Activated CD8-positive, alpha-beta memory T cell treated with anti-CD3 and anti-CD28 coated beads, Interleukin-2, amount 50 U/mL, for 24 hours (primary cell): ENCODE measurements around the gene PDCD2L.
"Not testable (repeated sequence)": the region's sequence is repeated elsewhere in the genome, so short reads cannot be mapped to it uniquely, and the experiment has no call there.

Experiments
- DNase-seq: peaks from one replicate; pipeline ENCODE4 v3.0.0-alpha.2; 2020; ENCODE audit errors: extremely low read depth

PDCD2L gene

DNA sequence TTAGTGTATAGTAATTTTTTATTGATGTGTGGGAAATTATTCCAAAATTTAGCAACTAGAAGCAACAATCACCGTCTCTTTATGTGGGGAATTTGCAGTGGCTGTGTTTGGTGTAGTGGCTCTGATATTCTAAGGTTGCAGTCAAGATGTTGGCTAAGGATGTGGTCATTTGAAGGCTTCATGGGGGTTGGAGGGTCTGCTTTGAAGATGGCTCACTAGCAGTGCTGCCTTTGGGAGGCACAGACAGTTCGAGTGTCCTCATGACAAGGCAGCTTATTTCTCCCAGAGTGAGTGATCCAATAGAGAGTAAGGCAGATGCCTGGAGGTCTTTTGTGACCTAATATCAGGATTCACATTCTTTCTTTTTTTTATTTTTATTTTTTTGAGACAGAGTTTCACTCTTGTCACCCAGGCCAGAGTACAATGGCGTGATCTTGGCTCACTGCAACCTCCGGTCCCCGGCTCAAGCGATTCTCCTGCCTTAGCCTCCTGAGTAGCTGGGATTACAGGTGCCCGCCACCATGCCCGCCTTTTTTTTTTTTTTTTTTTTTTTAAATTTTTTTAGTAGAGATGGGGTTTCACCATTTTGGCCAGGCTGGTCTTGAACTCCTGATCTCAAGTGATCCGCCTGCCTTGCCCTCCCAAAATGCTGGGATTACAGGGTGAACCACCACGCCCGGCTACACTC is 30.5 kb upstream of the PDCD2L start:
- DNase-seq, result no peak

DNA sequence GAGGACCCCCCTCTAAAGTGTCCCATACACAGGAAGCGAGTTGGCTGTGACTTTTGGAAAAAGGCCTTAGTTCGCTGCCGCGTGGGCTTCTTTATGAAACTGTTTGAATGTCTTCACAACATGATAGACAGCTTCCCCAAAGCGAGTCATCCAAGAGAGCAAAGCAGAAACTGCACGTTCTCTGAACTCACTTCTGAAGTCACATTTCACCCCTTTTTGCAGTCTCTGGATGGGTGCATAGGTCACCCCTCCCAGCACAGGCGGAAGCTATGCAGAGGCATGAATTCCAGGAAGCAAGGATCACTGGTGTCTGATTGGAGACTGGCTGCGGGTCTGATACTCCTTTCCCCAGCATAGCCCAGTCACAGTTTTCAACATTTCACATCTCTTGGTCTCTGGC is 28.6 kb upstream of the PDCD2L start:
- DNase-seq, result no peak

DNA sequence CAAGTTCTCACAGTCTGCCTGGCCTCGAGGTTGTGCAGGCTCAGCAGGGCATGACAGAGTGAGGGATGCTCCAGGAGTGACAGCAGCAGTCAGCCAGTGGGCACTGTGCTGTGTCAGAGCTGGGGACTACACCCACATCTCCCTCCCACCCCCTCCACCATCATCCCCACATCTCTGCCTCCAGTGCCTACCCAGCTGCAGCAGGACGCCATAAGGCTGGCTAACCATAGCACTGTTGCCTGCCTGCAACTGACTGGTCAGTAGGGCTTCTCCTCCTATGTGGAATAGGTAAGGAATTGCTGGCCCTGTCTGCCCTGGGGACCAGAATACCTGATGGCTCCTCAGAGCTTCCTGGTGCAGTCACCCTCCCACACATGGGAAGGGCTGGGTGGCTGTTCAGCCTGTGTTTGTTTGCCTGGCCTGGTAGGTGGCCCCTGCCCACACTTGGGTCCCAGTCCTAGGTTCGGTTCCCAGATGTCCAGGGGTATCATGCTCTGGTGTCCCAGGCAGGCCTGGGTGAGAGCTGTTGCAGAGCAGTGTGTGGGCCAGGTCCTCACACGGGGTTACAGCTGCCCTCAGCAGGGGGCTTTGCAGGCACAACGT is 23.5 kb upstream of the PDCD2L start:
- DNase-seq, result no peak

DNA sequence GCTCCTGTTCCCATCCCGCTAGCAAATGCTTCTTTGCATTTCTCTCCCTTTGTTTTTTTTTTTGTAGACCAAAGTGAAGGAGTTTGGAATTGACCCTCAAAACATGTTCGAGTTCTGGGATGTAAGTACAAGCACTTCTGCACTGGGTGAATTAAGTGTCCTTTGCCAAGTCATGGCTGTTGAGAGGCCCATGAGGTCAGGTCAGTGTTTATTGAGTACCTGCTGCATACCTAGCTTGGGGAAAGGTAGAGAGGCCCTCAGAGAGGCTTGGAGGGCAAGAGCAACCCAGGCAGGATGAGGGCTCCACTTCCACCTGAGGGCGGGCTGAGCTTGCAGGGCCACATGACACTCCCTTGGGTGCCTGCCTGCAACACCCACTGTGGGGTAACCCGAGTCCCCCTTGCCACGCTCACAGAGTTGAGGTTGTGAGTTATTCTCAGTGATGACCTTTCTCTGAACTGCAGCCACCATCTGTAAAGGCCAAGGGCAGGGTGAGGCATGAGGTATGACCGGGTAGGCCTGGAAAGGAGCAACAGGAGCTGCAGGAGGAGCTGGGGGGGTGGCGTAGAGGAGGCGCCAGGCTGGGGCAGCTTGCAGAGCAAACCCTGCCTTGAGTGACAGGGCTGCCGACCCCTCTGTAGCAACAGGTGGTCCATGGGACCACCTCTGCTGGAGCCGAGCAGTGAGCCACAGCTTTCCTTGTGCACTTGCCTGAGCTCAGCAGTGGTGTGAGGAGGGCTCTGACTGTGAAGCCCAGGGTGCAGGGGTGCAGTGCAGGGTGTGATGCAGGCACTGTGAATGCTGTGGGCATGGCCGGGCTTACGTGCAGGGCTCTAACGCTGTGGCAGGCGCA is 22.6 kb upstream of the PDCD2L start:
- DNase-seq, result no peak

DNA sequence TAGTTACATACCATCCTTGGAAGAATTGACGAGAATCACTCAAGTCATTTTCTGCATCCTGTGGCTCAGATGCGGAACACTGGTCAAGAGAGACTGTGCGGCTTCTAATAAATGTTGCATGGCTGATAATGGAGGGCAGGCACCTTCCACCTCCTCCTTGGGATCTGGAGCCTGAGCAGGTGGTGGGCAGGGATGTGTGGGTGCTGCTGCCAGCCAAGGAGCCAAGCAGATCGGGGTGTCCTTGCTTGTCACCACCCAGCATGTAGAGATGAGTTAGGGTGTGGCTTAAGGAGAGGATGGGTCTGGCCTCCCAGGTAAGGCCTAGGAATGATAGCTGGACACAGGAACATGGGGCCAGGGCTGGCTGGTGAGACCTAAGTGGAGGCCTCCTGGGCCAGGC is 21.7 kb upstream of the PDCD2L start:
- DNase-seq, result no peak

DNA sequence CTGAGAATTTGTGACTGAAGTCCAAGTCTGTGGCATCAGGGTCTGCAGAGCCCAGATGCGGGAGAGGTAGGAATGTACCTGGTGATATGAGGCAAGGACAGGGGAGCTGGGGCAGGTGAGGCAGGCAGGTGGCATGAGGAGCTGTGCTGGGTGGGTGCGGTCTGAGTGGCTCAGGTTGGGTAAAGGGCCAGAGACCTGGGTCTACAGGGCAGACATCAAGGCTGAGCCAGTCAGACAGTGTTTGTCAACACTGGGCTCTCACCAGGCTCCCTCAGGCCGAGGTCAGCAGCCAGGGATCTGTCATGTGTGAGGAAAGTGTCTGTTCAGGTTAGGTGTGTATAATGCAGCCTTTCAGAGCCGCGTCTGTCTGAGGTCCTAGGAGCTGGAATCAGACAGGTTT is 20.6 kb upstream of the PDCD2L start:
- no peak for DNase-seq

DNA sequence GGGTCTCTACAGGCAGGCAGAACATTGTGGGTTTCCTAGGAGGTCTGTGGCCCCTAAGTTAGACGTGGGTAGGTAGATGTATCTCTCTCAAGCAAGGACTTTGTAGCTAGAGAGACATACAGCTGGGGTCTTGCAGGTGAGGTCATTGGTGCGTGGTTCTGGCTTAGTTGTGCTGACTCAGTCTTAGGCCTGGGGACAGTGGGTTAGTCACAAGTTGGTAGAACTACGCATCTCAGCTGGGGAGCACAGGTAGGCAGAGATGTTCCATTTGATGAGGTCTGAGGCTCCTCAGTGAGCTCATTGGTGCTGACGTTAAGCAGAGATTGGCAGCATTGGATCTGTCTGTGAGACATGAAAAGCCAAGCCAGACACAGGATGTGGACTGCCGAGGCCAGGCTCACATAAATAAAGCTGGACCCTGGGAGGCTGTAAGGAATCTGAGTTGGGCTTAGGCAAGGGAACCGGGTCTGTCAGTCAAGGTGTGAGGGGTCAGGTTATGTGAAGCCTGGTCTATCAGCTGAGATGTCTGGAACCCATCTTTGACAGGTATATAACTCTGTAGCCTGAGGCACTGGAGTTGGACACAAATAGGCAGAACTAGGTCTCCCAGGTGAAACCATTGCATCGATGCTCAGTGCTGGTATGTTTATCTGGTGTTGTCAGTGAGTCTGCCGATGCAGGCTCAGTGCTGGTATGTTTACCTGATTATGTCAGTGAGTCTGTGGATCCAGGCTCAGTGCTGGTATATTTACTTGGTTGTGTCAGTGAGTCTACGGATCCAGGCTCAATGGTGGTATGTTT is 17.4 kb upstream of the PDCD2L start:
- DNase-seq, result no peak

DNA sequence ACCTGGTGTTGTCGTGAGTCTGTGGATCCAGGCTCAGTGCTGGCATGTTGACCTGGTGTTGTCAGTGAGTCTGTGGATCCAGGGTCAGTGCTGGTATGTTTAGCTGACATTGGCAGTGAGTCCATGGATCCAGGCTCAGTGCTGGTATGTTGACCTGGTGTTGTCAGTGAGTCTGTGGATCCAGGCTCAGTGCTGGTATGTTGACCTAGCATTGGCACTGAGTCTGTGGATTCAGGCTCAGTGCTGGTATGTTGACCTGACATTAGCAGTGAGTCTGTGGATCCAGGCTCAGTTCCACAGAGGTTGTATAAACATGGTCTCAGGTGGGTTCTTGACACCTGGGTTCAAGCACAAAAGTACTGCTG is 16.8 kb upstream of the PDCD2L start:
- no peak for DNase-seq

DNA sequence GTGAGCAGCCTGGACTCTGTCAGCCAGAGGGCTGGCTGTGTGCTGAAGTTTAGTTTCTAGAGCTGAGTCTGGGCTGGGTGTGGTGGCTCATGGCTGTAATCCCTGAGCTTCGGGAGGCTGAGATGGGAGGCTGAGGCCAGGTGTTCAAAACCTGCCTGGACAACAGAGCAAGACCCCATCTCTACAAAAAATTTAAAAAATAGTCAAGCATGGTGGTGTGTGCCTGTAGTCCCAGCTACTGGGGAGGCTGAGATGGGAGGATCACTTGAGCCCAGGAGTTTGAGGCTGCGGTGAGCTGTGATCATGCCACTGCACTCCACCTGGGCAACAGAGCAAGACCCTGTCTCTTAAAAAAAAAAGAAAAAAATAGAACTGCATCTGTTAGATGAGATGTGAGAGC is 15.5 kb upstream of the PDCD2L start:
- not testable (repeated sequence) for DNase-seq

DNA sequence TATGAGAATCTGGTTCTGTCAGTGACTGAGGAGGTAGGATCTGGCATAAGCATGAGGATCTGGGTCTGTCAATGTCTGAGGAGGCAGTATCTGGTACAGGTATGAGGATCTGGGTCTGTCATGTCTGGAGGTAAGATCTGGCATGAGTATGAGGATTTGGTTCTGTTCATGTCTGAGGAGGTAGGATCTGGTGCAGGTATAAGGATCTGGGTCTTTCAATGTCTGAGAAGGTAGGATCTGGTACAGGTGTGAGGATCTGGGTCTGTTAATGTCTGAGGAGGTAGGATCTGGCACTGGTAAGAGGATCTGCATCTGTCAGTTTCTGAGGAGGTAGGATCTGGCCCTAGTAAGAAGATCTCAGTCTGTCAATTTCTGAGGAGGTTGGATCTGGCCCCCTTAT is 12.4 kb upstream of the PDCD2L start:
- no peak for DNase-seq

DNA sequence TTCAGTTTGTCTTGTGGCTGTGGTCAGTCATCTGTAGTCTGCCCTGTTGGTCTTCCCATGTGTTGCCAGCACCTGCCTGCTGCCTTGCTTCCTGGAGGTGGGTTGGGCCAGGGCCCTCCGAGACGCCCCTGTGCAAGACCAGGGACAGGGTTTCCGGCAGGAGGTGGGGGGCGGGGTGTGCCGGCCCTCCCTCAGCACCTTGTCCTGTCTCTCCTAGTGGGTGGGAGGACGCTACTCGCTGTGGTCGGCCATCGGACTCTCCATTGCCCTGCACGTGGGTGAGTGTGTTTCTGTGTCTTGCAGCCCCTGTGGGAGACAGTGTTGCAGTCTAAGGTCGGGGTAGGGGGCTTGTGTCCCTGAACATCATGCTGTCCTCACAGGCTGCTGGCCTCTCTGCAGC is 11.2 kb upstream of the PDCD2L start:
- DNase-seq, result no peak

DNA sequence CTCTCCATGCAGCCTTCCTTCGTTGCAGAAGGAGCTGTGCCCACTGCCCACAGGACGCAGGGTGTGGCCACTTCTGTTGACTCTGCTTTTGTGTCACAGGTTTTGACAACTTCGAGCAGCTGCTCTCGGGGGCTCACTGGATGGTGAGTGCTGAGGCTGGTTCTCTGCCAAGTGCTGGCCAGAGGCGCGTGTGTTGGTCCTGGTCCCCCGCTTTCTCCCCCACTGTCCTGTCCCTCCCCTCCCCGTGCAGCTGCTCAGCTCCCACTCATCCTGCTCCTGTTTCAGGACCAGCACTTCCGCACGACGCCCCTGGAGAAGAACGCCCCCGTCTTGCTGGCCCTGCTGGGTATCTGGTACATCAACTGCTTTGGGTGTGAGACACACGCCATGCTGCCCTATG is 10.6 kb upstream of the PDCD2L start:
- DNase-seq, result no peak

DNA sequence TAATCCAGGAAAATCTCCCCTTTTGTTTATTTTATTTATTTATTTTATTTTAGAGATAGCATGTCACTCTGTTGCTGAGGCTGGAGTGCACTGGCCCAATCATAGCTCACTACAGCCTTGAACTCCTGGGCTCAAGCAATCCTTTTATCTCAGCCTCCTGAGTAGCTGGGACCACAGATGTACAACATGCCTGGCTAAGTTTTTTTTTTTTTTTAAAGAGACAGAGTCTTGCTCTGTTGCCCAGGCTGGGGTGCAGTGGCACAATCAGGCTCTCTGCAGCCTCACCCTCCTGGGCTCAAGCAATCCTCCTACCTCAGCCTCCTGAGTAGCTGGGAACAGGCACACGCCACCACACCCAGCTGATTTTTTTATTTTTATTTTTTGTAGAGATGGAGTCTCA is 6.3 kb upstream of the PDCD2L start:
- DNase-seq, result no peak

DNA sequence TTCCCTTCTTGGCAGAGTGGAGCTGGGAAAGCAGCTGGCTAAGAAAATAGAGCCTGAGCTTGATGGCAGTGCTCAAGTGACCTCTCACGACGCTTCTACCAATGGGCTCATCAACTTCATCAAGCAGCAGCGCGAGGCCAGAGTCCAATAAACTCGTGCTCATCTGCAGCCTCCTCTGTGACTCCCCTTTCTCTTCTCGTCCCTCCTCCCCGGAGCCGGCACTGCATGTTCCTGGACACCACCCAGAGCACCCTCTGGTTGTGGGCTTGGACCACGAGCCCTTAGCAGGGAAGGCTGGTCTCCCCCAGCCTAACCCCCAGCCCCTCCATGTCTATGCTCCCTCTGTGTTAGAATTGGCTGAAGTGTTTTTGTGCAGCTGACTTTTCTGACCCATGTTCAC is 4.3 kb upstream of the PDCD2L start:
- DNase-seq, result no peak

DNA sequence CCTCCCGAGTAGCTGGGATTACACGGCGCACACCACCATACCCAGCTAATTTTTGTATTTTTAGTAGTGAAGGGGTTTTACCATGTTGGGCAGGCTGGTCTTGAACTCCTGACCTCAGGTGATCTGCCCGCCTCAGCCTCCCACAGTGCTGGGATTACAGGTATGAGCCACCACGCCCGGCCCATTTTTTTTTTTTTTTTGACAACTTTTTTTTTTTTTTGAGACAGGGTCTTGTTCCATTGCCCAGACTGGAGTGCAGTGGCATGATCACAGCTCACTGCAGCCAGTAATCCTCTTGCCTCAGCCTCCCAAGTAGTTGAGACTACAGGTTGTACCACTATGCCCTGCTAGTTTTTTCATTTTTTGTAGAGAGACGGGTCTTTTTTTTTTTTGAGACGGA is 3.4 kb upstream of the PDCD2L start:
- not testable (repeated sequence) for DNase-seq

DNA sequence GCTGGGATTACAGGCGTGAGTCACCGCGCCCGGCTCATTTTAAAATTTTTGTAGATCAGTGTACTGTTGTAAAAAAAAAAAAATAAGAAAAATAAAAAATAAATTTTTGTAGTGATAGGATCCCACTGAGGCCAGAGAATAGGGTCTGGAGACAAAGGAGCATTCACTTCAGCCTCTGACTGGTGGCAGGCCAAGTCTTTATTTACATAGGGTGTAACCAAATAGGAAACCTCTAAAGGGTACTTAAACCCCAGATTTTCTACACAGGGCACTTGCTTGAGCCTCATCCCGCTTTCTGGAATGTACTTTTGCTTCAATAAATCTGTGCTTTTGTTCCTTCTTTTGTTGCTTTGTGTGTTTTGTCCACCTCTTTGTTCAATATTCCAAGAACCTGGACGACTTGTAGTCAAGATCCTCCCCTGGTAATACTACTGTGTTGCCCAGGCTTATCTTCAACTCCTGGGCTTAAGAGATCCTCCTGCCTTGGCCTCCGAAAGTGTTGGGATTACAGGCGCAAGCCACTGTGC is 2.1 kb upstream of the PDCD2L start:
- no peak for DNase-seq

DNA sequence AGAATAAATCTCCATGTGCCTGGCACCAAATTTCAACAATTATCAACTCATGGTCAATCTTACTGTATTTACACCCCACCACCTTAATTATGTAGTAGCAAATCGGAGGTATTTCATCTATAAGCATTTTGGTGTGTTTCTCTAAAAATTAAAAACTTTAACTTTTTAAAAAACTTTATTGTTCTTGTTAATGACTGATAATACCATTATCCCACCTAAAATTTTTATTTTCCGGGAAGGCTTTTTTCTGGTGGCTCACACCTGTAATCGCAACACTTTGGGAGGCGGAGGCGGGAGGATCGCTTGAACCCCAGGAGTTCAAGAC is 453 bp upstream of the PDCD2L start:
- DNase-seq, result no peak

DNA sequence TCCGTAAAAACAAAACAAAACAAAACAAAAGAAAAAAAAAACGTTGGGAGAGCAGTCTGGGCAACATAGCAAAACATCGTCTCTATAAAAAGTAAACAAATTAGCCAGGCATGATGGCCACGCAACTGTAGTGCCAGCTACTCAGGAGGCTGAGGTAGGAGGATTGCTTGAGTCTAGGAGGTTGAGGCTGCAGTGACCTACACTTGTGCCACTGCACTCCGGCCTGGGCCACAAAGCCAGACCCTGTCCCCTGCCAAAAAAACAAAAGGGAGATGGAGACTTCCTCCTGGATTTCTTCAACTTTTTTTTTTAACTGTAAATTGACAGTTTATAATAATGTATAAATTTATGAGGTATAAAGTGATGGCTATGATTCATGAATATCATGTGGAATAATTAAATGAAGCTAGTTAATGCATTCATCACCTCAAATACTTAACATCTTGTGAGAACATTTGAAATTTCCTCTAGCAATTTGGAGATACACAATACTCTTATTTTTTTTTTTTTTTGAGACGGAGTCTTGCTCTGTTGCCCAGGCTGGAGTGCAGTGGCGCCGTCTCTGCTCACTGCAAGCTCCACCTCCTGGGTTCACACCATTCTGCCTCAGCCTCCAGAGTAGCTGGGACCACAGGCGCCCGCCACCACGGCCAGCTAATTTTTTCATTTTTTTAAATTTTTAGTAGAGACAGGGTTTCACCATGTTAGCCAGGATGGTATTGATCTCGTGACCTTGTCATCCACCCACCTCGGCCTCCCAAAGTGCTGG is 1.9 kb downstream of the PDCD2L start:
- DNase-seq, result no peak

DNA sequence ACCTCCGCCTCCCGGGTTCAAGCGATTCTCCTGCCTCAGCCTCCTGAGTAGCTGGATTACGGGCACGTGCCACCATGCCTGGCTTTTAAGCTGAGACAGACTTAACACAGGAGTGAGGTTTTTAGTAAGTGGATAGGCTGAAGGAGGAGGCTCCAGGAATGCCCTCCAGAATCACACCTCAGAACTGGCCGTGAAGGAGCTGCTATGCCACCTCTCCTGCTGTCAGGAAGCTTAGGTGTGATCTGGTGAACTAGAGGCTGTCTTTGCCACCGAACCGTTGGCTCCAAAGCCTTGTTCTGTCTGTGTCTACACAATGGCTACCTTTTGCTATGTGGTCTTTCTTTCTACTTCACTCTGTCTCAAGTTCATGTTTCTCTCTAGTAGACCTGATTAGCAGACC is 4.2 kb downstream of the PDCD2L start:
- no peak for DNase-seq

DNA sequence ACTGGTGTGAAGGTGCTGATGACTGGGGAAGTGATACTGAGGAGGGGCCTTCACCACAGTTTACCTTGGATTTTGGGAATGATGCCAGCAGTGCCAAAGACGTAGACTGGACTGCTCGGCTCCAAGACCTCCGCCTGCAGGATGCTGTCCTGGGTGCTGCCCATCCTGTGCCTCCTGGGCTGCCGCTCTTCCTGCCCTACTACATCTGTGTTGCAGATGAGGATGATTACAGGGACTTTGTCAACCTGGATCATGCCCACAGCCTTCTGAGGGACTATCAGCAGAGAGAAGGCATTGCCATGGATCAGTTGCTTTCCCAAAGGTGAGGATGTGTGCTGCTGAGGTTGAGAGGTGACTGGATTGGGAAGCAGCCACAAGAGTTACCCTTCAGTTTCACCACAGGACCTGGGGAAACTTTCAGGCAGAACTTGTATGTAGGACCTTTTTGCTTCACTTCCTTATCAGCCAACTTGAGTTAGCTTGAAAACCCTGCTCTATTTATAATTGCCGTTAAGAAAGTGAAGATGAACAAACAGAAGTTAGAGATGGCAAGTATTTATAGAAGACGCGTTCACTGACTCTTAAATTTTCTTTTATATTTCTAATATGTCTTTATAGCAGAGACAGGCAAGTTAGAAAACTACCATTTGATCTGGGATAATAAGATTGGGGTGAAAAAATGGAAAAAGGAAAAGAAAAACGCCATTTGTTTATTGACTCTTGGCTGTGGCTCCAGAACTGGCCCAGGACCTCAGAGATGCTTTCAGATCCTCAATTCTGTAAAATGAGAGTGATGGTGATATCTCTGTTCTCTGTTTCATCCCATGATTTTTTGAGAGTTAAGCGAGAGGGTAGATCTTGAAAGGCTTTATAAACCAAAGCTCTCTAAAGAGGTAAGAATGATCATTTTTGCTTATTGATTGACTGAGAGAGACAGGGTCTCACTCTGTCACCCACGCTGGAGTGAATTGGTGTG is 5.3 kb downstream of the PDCD2L start:
- DNase-seq, result no peak
